ENCODE measurements around the gene DGKQ.
"Not testable (repeated sequence)": the region's sequence is repeated elsewhere in the genome, so short reads cannot be mapped to it uniquely, and the experiment has no call there.

The DGKQ gene

DNA sequence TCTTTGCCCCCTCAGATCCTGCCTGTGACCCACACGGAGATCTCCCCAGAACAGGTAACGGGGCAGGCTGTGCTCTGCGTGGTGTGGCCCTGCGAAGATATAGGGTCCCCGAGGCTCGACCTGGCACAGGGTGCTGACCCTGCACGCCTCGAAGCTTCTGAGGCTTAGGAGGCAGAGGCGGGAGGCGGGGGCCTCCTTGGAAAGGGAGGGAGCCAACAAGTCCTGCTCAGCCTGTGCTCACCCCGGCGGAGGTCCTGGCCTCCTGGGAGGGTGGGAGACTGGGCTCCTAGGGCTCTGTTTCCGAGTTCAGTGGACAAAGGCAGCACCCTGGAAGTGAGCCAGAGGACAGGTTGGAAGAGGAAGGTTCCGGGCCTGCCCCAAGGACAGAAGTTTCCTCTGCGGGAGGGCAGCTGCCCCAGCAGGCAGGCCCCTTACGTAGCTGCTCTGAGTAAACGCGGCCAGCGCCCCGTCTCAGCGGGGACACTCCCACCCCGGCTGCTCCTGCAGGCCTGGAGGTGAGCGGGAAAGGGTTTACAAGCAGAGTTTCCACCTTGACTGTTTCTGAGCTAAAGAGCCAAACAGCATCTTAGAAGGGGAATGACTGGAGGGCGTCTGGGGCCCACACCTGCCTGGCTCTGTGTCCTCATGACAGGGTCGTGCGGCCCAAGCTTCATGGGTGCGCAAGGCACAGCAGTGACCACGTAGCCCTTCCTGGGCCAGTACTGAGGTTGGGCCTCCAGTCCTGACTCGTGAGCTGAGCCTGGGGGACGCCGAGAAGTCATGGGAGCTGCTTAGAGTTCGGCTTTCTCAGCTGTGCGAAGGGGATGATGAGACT, 25.1 kb downstream of the DGKQ start:
- no peak for ATAC-seq

DNA sequence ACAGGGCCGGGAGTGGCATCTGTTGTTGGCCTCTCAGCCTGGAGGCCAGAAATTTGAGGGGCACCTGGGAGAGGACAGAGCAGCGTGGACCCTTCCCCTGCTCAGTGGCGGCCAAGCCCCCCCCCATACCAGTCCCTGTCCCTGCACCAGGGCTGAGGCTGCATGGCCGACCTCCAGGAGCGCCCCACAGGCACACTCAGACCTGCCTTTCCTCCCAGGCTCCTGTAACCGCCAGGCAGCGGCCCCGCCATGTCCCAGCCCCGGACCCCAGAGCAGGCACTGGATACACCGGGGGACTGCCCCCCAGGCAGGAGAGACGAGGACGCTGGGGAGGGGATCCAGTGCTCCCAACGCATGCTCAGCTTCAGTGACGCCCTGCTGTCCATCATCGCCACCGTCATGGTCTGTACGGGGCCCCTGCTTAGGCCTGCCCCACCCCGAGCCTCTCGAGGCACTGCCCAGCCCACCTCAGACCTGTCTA, 25.8 kb downstream of the DGKQ start:
- no peak for ATAC-seq

DNA sequence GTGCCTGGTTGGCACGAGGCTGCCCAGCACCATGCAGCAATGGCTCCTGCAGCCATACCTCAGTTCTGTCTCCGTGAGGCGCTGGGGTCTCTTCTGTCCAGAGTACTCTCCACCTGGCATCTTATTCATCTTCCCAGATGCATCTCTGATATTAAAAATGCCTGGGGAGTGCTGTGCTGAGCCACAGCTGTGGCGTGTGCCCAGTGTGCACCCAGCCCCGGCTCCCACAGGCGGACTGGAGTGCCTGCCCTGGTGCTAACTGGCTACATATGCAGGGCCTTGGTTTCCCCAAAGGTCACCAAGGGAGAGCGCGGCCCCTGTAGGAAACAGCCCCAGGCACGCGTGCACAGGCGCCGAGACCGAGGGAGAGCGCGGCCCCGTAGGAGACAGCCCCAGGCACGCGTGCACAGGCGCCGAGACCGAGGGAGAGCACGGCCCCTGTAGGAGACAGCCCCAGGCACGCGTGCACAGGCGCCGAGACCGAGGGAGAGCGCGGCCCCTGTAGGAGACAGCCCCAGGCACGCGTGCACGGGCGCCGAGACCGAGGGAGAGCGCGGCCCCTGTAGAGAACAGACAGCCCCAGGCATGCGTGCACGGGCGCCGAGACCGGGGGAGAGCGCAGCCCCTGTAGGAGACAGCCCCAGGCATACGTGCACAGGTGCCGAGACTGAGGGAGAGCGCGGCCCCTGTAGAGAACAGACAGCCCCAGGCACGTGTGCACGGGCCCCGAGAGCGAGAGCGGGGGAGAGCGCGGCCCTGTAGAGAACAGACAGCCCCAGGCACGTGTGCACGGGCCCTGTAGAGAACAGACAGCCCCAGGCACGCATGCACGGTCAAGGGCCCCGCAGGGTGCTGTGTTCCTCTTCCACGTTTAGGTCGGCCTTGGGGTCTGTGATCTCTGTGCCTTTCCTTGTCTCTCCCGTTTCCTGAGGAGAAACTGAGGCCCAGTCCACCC, 26.6 kb downstream of the DGKQ start:
- ATAC-seq: no peak

DNA sequence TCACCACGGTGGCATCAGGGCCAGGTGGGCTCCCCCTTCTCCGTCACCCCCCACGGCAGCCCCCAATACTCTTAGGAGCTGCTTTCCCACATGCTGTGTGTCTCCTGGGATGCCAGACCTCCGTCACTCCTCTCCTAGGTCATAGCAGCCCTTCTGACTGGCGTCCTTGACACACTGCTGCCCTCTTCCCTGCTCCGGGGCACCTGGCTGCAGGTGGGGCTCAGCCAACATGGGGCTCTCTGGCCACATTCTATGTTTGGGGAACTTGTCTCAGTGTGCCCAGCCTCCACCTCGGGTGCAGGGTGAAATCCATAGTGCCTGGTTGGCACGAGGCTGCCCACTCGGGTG, 27.3 kb downstream of the DGKQ start:
- no peak for ATAC-seq

DNA sequence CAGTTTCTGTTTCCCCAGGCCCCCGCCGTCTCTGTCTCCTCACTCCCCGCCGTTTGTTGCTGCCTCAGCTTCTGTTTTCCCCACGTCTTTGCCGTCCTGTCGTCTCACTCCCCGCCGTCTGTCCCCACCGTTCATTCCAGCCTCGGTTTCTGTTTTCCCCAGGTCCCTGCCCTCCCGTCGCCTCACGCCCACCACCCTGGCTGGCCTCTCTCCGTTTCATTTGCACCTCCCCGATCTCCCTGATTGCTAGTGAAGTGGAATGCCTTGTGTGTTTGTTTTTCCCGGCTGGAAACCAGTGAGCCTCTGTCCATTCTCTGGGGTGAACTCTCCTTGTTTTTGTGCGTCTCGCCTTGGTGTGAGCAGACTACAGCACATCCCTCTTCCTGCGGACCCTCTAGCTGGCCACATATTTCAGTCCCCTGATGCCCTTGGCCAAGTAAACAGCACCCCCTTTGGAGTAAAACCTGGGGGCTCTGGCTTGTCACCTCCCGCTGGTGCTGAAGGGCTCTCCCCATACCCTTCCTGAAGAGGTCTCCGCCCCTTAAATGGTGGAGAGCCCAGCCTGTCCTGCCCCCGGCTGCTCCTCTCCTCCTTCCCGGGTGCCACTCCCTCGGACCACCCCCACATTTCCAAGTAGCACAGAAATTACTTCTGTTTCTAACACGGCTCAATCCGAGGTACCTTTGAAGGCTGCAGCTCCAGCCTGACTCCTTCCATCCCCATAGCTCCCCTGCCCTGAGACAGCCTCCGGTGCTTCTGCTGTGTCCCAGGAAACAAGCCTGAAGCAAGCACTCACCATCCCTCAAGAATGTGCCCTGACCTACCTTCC, 27.9 kb downstream of the DGKQ start:
- no peak for ATAC-seq

DNA sequence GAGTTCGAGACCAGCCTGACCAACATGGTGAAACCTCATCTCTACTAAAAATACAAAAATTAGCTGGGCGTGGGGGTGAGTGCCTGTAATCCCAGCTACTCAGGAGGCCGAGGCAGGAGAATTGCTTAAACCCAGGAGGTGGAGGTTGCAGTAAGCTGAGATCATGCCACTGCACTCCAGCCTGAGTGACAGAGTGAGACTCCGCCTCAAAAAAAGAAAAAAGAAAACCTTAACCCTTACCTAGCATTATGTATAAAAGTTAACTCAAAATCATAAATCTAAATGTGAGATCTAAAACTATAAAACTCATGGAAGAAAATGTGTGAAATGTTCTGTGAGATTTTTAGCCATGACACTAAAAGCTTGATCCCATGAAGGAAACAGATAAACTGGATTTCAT, 33.9 kb downstream of the DGKQ start:
- ATAC-seq: not testable (repeated sequence)

DNA sequence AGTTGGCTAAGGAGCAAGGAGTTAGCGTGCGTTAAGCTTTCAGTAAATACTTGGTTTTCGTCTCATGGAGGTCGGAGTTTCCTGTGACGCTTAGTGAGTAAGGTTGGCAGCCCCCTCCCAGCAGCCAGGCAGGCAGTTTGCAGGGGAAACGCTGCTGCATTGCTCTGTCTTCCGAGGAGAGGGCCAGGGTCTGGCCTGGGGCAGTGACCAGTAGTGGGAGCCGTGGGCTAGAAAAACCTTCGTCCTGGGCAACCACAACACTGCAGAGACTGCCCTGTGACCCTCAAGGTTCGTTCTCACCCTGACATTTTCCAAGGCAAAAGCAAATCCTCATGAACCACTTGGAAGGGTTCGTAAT, 40.7 kb downstream of the DGKQ start:
- ATAC-seq: peak; percentile 3 to 11

DNA sequence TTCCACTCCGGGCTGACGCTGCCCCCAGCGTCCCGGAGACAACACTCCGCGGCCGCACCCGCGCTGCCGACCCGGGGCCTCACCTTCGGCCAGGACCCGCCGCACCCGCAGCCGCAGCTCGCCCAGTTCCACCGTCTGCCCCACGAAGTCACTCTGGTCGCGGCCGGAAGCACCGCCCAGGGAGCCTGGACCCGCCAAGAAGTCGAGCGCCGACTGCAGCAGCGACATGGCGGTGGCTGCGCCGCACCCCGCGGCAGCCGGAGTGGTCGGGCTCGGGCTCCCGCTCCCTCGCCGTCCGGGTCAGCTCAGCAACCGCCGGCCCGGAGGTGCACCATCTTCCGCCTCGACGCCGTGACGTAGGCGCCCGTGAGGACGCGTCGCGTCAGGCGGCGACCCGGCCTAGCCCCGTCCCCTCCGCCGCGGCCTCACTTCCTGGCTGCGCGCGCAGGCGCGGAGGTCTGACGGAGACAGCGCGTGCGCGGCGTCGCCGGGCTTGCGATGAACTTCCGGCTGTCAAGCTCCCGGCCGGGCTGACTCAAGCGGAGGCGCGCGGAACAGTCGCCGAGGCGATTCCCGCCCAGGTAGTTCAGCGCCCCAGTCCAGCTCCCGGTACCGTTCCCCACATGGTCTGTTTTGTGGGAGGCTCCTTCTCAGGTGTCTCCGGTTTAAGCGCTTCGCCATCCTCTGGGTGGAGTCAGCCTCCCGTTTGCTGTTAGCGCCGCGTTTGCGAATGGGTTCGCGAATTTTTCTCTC, 41.2 kb downstream of the DGKQ start, which contains the start of the genes GAK and TMEM175:
GAK (minus strand) TSS at position 357 of the 753 bp plus-strand sequence; CDS start at position 228, 129 bp downstream.
TMEM175 (plus strand) TSS at position 501 of the 753 bp plus-strand sequence. CDS start 15,280 bp downstream, outside the sequence.
- peak; percentile 97 for ATAC-seq

- no peak for ATAC-seq
These were observed 42.0 kb downstream of the DGKQ start for GRCh38 chr4:931194-931959.

DNA sequence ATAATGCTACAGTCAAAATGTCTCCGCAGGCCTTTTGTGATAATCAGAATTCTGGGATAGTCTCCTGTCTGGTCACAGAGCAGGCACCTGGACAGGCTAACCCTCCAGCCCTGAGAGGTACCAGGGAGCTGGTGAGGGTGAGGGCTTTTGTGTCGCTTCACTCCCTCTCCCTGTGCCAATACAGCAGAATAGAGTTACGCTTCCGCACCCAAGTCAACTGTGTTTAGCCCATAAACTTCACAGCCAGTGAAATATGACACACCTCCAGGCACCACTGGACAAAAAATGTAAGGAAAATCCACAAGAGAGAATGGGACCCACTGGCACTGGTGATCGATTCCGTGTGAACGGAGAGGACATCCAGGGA, 42.6 kb downstream of the DGKQ start:
- no peak for ATAC-seq

- no peak for ATAC-seq
These were observed 43.3 kb downstream of the DGKQ start for GRCh38 chr4:930028-930551.

DNA sequence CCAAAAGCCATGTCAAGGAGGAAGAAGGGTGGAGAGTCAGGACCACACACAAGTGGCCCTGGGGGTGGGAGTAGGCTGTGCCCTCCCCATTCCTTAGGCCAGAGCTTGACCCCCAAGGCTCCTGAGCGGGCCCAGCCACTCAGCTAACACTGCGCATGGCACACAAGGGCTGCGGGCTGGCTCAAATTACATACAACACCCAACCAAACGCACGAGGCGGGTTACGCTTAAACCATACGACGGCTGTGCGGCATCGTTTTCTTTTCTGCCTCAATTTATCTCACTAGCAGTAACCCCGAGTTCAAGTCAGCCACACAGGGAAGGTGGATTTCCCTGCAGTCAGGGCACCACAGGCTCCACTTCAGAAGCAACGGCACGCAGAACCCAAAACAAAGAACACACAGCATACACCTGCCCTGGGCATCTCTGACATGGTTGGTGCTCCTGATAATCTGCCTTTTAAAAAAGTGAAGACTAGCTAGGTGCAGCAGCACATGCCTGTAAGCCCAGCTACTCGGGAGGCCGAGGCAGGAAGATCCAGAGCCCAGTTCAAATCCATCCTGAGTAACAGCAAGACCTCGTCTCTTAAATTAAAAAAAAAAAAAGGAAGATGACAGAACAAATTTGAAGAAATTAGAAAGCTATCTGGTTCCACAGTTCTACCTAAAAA, 44.1 kb downstream of the DGKQ start:
- ATAC-seq: no peak

DNA sequence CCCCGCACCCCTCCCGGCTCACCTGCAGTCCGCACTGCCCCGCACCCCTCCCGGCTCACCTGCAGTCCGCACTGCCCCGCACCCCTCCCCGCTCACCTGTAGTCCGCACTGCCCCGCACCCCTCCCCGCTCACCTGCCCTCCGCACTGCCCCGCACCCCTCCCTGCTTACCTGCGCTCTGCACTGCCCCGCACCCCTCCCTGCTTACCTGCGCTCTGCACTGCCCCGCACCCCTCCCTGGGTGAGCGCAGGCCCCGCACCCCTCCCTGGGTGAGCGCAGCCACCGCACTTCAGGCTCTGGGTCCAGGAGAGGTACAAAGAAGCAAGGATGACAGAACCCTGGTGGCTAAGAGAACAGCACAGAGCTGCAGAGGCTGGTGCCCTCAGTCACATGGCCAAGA, 45.8 kb downstream of the DGKQ start:
- ATAC-seq: not testable (repeated sequence)

GRCh38 chr4:926538-926937, 46.8 kb downstream of the DGKQ start:
- no peak for ATAC-seq

- no peak for ATAC-seq
These were observed 47.4 kb downstream of the DGKQ start for GRCh38 chr4:925771-926500.

DNA sequence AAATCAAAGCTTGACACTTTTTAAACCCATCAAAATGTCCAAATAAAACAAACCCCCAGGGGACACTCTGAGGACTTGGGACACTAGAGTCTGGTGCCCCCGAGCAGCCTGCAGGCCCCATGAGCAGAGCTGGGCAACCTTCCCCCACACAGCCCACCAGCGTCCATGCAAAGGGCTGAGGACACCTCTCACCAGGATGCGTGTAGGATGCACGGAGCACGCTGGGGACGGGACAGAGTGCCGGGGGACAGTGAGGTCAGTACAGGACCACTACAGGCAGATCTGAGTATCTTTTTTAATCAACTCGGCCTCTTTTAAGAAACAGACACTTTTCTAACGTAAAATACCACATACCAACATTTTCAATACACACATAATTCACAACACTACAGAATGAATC, 48.2 kb downstream of the DGKQ start:
- ATAC-seq: no peak

DNA sequence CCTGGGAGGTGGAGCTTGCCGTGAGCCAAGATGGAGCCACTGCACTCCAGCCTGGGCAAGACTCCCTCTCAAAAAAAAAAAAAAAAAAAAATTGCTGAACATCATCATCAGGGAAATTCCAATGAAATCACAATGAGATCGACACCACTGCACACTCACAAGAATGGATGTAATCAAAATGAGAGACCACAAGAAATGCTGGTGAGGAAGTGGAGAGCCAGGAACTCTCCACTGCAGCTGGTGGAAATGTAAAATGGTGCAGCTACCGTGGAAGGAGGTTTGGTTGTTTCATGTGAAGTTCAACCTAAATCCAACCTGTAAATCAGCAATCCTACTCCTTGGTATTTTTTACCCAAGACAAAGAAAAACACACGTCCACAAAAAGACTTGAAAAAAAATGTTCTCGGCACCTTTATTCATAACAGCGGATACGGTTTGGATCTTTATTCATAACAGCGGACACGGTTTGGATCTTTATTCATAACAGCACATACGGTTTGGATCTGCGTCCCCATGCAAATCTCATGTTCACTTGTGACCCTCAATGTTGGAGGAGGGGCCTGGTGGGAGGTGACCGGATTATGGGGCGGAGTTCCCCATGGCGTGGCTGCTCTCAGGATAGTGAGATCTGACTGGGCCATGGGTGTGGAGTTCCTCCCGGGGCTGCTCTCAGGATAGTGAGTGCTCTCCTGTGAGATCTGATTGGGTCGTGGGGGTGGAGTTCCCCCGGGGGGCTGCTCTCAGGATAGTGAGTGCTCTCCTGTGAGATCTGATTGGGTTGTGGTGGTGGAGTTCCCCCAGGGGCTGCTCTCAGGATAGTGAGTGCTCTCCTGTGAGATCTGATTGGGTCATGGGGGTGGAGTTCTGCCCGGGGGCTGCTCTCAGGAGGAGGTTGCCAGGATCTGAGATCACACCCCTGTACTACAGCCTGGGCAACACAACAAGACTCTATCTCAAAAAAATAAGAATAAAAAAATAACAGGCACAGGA, 49.0 kb downstream of the DGKQ start:
- ATAC-seq: peak; percentile 59 to 62

GRCh38 chr4:921830-922331, 51.5 kb downstream of the DGKQ start:
- ATAC-seq: peak; percentile 47 to 67
